Right ventricle myocardium inferior (tissue), 1 donor: ENCODE measurements around the gene ARHGEF37. TPM values are rescaled to one million over a fixed set of nuclear protein-coding genes. Genes with fewer than 3 reads are reported as not detected.
"Not testable (repeated sequence)": the region's sequence is repeated elsewhere in the genome, so short reads cannot be mapped to it uniquely, and the experiment has no call there.

Source experiments
- ATAC-seq: fragments of 200-7000 bp; cut with Tn5 transposase; one replicate; pipeline ENCODE4 v1.9.1; 2020; ENCODE audit warnings: mild to moderate bottlenecking, moderate library complexity
- DNase-seq: peaks from one replicate; pipeline ENCODE4 v3.0.0; 2021; ENCODE audit errors: missing footprints
- intact Hi-C: fragments of 100-400 bp; cut with DNase I; formaldehyde crosslinking; loops from one replicate; pipeline ENCODE4 v1.11.0; 2022
- total RNA-seq: library from RNA; stranded (reverse); fragmentation: NEBNext Ultra II Directional; extraction: Animal tissue kit (Norgen Biotek cat#: 25700); gene quantifications from one replicate; pipeline ENCODE4 v1.2.1, GENCODE V29; 2021
- donor health status: DM: no; HTN: yes; CAD: no; lungs with severe emphysema.

The ARHGEF37 gene
- total RNA-seq, 1 donor from 2014 or later = 32.2 TPM

DNA sequence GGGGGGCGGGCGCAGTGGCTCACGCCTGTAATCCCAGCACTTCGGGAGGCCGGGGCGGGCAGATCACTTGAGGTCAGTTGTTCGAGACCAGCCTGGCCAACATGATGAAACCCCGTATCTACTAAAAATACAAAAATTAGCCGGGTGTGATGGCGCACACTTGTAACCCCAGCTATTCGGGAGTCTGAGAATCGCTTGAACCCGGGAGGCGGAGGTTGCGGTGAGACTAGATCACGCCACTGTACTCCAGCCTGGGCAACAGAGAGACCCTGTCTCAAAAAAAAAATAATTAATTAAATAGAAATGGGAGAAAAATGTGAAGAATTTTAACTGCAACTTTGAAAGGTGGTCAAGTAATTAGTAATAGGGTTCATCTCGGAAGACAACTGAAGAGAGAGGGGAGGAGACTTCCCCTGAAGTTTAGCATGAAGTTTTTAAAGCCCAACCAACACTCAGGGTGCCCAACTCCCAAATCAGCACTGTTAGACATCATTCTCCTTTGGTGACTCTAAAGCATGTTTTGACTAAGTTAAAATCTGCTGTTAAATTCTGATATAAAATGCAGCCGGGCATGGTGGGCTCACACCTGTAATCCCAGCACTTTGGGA lies 28.6 kb upstream of the ARHGEF37 start:
- ATAC-seq = no peak
- no peak for DNase-seq
- intact Hi-C loops = loop anchor here (5.0 kb wide), 2 partner anchors 35 to 490 kb away; partner anchors contain the start of gene SH3TC2

DNA sequence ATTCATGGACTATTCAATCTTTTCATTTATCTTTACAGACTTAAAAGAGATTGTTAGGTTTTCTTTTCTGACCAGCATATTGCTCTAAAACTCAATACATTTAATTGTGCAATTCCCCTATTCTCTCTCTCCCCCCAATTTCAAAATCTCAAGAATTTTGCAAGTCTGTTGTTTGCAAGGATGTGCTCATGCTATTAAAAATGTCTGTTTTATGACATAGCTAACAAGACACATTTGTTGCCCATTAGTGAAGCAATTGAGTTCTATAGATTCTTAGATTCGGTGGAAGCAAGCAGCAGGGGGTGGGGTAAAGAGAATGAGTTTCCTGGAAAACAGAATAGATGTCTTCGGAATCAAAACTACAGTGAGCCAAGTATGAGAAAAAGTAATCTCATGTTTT lies 21.6 kb upstream of the ARHGEF37 start:
- intact Hi-C loops = loop anchor here (10.0 kb wide), 1 partner anchor 295 kb away; no protein-coding TSS in a partner anchor
- DNase-seq (no peak), ATAC-seq (no peak)

DNA sequence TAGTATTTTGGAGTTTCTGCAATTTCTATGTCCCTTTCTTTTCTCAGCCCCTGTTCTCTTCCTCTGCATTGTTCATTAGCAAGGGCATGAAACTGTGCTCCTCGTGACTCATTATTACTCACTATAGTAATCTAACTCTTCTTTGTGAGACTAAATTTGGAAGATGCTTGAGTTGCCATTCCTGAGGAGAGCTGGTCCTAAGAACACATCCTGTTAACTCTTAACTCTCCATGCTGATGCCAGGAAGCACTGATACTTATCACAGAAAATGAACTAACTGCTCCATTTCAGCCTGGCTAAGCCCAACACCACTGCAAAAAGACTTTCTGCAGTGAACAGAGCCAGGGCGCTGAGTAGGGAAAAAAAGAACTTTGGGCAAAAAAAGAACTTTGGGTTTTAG lies 19.4 kb upstream of the ARHGEF37 start:
- DNase-seq = no peak

DNA sequence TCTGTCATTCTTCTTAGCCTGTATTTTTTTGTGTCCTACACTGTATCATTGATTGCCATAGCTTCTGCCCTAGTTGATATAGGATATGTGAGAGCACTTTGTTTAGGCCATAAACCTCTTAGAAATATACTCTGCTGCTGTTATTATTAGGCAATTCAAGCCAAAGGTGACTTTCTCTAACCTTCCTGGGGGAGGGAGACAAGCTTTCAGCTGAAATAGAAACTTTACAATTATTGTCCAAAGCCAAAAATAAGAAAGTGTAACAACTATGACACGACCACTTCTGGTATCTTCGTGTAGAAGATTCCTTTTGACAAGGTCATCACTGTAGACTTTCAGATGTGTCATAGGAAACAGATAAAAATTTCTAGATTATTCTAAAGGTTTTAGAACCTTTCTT lies 17.8 kb upstream of the ARHGEF37 start:
- no peak for DNase-seq
- intact Hi-C loops = loop anchor here (2.0 to 10.0 kb wide), 2 partner anchors 121 to 299 kb away; no protein-coding TSS in a partner anchor
- ATAC-seq = no peak

More for the DNA sequence above, 19.4 kb upstream of the ARHGEF37 start:
- intact Hi-C loops = loop anchor here (2.0 to 10.0 kb wide), 2 partner anchors 119 to 297 kb away; no protein-coding TSS in a partner anchor
- peak; percentile 88 for ATAC-seq

DNA sequence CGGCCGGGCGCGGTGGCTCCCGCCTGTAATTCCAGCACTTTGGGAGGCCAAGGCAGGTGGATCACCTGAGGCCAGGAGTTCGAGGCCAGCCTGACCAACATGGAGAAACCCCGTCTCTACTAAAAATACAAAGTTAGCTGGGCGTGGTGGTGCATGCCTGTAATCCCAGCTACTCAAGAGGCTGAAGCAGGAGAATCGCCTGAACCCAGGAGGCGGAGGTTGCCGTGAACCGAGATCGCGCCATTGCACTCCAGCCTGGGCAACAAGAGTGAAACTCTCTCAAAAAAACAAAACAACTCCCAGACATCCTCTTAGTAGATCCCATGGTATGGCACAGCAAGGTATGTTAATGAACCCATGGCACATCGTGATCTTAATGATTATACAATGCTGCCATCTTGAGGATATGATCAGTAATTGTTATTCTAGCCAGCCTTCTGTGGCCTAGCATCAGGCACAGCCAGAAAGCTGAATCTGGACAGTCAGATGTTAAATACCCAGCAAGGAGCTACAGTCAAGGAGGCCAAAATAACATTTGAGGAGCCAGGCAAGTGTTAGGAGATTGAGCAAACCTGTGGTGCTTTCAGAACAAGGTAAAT lies 16.7 kb upstream of the ARHGEF37 start:
- not testable (repeated sequence) for DNase-seq
- intact Hi-C loops = loop anchor here (2.0 to 10.0 kb wide), 3 partner anchors 182 to 300 kb away; no protein-coding TSS in a partner anchor
- ATAC-seq = peak; percentile 77

DNA sequence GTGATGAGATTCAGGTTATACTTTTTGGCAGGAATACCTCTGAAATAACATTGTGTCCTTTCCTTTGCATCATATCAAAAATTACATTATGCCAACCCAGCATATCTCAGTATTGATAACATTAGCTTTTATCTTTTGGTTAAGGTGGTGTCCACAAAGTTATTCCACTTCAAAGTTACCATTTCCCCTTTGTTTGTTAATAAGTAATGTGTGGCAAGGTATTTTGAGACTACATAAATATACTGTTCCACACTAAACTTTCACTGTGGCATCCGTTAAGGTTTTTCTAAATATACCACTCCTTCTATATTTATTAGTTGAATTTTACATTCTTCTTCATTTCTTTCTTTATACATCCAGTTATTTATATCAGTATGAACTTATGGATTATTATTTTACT lies 14.1 kb upstream of the ARHGEF37 start:
- no peak for ATAC-seq
- intact Hi-C loops = loop anchor here (5.0 to 10.0 kb wide), 2 partner anchors 250 to 302 kb away; no protein-coding TSS in a partner anchor
- DNase-seq = no peak

DNA sequence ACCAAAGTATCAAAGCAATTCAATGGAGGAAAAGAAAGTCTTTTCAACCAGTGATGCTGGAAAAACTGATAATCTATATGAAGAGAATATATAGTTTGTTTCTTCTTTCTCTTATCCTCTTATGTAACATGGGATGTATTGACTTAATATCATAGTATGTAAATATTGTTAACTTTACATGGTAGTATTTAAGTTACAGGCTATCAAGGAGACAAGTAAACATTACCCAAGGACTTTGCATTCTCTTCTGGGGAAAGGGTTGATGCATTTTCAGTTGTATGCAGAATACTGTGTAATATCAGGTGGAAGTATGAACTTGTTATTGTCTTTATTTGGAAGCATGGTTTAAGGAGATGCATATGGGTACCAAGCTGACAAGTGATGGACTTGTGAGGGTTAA lies 9.1 kb upstream of the ARHGEF37 start:
- DNase-seq (no peak), ATAC-seq (no peak)
- intact Hi-C loops = no loop called here

DNA sequence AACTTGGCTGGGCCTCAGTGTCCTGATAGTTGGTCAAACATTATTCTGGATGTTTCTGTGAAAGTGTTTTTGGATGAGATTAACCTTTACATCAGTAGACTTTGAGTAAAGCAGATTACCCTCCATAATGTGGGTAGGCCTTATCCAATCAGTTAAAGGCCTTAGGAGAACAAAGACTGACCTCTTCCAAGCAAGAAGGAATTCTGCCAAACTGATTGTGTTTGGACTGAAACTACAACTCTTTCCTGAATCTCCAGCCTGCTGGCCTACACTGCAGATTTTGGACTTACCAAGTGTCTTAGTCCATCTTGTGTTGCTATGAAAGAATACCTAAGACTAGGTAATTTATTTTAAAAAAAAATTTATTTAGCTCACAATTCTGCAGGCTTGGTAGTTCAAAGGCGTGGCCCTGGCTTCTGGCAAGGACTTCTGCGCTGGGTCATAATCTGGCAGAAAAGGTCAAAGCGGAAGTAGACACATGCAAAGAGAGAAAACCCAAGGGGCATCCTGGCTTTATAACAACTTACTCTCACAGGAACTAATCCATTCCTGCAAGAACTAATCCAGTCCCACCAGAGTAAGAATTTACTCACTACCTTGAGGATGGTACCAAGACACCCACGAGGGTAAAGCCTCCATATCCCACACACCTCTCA lies 8.6 kb upstream of the ARHGEF37 start:
- intact Hi-C loops = no loop called here
- ATAC-seq (no peak), DNase-seq (no peak)

DNA sequence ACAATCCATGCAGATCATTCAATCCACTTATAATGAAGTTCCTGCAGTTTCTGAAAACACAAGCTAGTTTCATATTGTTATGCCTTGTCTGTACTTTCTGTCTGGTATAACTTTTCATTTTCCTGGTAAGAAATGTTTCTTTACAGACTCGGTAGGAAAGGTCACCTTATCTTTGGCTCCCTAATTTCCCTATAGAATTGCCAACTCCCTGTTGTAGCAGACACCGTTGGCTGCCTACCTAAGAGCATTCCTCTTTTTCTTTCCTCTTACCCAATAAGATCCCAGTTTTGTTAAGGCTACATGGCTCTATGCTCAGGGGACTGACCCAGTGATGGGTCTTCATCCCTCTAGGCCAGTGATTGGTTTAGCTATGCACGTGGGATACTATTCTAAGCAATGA lies 6.2 kb upstream of the ARHGEF37 start:
- DNase-seq (no peak), ATAC-seq (no peak)
- intact Hi-C loops = no loop called here

DNA sequence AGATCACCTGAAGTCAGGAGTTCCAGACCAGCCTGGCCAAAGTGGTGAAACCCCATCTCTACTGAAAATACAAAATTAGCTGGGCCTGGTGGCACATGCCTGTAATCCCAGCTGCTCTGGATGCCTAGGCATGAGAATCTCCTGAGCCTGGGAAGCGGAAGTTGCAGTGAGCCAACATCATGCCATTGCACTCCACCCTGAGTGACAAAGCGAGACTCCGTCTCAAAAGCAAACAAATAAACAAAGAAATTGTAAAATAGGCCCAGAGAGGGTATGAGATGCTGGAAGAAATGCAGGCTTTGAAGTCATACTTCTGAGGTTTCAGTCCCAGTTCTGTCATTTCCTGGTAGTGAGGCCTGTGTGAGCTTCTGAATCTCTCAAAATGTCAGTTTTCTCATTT lies 5.3 kb upstream of the ARHGEF37 start:
- ATAC-seq (no peak), DNase-seq (no peak)
- intact Hi-C loops = no loop called here

DNA sequence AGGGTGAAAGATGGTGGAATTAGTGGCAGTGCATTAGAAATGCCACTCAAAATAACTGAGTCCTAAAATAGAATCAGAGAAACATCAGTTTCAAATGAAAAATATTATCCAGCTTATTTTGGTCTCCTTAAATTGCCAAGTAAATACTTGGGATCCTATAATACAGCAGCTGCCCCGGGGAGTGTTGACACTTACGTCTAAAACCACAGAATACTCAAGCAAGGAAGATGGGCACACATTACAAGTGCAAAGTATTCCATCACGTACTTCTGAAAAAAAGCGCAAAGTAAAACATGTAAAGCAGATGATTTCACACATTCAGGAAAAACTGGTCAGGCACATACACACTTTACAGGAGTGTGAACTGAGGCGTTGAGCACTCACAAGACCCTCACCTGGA lies 2.4 kb upstream of the ARHGEF37 start:
- DNase-seq (no peak), ATAC-seq (no peak)
- intact Hi-C loops = no loop called here

DNA sequence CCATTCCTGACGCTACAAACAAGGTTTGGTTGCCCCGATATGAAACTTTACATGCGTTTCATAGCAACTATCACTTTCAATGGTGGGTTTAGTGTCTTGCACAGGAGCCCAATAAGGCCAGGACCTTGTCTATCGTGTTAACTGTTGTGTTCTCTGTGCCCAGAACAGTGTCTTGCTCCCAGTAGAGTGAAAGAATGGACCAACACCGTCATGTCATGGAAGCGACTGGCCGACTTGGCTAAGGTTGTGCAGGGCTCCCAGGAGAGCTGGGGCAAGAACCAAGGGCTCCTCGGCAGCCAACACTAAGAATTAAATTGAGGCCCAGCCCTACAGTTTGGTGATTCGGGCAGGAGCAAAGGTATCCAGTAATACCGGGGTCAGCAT lies 498 bp upstream of the ARHGEF37 start:
- DNase-seq = no peak
- intact Hi-C loops = no loop called here
- peak; percentile 38 for ATAC-seq

DNA sequence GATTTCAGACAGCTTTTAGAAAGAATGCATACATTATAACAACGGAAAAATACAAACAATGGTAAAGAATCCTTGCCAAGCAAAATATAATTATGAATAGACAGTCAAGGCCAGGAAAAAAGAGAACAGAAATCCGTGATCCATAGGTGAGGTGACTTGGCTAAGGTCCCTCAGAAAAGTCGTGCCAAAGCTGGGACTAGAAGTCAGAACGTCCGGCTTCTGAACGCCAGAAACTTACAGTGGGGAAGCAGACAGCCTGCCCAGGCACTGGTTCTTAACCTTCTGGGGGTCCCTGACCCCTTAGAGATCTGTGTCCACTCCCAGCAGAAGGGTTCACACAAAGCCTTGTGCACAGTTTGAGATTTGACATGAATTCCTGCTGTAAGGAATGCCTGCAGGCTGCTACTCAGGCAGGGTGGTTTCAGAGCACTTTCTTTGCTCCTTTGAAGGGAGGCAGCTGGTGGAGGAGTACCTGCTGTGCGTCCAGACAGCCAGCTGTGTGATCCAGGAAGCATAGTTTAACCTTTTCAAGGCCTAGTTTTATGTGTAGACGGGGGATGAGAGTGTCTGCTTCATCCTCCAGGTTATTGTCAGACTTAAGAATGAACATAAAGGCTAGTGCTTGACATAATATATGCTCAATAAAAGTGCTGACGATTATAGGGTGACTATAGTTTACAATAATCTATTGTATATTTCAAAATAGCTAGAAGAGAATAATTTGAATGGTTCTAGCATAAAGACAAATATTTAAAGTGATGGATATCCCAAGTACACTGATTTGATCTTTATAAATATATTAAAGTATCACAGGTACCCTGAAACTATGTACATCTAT lies 852 bp downstream of the ARHGEF37 start:
- ATAC-seq (peak; percentile 23), DNase-seq (no peak)
- intact Hi-C loops = loop anchor here (2.0 kb wide), 1 partner anchor 37 kb away; no protein-coding TSS in a partner anchor

DNA sequence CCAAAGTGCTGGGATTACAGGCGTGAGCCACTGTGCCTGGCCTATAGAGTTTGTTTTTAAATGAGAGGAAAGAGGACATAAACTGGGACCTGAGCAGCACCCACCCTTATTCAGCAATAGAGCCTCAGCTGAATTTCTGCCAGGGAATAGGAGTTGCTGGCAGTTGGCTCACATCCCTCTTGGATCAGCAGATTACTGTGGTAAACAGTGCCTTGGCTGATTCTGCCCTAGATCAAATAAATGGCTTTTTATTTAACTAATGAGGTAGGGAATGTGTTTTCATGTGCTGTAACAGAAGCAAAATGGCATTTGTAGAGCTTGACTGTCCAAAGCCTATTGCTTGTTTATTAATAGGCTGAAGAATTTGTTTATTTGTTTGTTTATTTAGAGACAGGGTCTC lies 2.1 kb downstream of the ARHGEF37 start:
- DNase-seq = no peak
- intact Hi-C loops = loop anchor here (2.0 kb wide), 1 partner anchor 35 kb away; no protein-coding TSS in a partner anchor
- peak; percentile 27 for ATAC-seq

DNA sequence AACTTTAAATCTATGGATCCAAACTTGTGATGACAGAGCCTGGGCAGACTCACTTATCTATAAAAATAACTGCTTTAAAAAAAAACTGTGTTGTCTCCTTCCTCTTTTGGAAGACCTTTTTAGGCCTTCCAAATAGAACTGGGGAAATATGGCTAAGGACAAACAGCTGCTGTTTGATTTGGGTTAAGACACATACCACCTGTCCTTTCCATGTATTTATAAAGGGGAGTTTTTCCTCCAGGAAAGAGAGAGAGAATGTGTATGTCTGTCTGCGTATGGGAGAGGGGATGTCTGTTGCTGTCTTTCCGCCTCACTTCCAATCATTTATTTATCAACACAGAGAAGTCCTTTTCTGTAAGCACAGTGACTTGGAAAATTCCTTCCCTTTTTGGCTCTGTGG lies 2.8 kb downstream of the ARHGEF37 start:
- DNase-seq = no peak
- intact Hi-C loops = no loop called here
- no peak for ATAC-seq

DNA sequence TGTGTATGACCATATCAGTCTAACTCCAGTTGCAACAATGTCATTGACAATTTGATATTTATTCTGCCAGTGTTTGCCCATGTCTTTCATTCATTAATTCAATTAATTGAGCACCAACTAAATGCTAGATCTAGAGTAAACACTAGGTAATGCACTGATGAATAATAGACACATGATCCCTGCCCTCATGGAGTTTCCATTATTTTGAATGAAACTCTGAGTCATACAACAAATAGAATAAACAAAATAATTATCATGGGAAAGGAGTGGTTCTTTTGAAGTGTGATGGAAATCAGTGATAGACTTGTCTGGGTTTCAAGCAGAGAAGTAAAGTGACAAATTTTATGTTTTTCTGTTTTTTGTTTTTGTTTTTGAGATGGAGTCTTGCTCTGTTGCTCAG lies 4.6 kb downstream of the ARHGEF37 start:
- no peak for DNase-seq
- intact Hi-C loops = no loop called here
- no peak for ATAC-seq

DNA sequence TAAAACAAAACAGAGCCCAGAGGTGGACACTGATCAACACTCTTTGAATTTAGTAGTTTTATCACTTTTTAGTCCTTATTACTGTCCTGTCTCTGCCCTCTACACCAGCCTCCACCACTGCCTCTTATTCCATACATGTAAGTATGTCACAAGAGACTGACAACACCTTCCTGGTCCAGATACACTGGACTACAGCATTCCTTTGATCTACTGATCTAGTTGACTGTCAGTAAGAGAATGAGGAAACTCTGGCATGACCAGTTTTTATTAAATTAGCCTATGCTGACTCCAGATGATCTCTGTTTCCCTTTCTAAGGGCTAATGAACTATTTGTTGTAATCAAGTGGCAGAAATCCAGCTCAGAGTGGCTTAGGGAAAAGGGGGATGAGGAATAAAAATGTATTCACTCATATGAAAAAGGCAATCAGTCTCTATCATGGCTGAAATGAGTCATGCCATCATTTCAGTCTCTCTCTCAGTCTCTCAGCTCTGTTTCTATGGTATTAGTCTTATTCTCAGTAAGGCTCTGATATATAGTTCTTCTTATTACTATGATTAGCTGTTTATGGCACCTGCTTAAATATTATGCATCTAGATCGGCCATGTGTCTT lies 5.5 kb downstream of the ARHGEF37 start:
- intact Hi-C loops = no loop called here
- ATAC-seq (no peak), DNase-seq (no peak)

DNA sequence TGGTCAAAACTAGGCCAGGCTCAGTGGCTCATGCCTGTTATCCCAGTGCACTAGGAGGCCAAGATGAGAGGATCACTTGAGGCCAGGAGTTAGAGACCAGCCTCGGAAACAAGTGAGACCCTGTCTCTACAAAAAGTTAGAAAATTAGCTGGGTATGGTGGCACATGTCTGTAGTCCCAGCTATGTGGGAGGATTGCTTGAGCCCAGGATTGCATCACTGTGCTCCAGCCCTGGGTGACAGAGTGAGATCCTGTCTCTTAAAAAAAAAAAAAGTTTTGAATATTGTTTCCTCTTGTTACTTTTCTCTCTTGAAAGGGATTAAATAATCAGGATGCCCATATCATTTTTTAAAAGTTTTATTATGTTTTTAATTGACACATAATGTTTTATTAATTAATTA lies 7.6 kb downstream of the ARHGEF37 start:
- DNase-seq (no peak), ATAC-seq (peak; percentile 28)
- intact Hi-C loops = no loop called here

DNA sequence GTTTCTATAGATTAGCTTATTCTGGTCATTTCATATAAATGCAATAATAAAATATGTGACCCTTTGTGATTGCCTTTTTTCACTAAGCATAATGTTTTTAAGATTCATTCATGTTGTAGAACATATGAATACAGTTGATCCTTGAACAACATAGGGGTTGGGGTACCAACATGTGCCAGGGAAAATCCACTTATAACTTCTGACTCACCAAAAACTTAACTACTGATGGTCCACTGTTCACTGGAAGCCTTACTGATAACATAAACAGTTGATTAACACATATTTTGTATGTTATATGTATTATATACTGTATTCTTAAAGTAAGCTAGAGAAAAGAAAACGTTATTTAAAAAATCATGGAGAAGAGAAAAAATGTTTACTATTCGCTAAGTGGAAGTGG lies 12.1 kb downstream of the ARHGEF37 start:
- intact Hi-C loops = no loop called here
- DNase-seq (no peak), ATAC-seq (no peak)
